Measurements from ENCODE around the gene IGSF10.
"Not testable (repeated sequence)": the region's sequence is repeated elsewhere in the genome, so short reads cannot be mapped to it uniquely, and the experiment has no call there.

Gene IGSF10, protein sequence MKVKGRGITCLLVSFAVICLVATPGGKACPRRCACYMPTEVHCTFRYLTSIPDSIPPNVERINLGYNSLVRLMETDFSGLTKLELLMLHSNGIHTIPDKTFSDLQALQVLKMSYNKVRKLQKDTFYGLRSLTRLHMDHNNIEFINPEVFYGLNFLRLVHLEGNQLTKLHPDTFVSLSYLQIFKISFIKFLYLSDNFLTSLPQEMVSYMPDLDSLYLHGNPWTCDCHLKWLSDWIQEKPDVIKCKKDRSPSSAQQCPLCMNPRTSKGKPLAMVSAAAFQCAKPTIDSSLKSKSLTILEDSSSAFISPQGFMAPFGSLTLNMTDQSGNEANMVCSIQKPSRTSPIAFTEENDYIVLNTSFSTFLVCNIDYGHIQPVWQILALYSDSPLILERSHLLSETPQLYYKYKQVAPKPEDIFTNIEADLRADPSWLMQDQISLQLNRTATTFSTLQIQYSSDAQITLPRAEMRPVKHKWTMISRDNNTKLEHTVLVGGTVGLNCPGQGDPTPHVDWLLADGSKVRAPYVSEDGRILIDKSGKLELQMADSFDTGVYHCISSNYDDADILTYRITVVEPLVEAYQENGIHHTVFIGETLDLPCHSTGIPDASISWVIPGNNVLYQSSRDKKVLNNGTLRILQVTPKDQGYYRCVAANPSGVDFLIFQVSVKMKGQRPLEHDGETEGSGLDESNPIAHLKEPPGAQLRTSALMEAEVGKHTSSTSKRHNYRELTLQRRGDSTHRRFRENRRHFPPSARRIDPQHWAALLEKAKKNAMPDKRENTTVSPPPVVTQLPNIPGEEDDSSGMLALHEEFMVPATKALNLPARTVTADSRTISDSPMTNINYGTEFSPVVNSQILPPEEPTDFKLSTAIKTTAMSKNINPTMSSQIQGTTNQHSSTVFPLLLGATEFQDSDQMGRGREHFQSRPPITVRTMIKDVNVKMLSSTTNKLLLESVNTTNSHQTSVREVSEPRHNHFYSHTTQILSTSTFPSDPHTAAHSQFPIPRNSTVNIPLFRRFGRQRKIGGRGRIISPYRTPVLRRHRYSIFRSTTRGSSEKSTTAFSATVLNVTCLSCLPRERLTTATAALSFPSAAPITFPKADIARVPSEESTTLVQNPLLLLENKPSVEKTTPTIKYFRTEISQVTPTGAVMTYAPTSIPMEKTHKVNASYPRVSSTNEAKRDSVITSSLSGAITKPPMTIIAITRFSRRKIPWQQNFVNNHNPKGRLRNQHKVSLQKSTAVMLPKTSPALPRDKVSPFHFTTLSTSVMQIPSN (N-terminal part only)

DNA sequence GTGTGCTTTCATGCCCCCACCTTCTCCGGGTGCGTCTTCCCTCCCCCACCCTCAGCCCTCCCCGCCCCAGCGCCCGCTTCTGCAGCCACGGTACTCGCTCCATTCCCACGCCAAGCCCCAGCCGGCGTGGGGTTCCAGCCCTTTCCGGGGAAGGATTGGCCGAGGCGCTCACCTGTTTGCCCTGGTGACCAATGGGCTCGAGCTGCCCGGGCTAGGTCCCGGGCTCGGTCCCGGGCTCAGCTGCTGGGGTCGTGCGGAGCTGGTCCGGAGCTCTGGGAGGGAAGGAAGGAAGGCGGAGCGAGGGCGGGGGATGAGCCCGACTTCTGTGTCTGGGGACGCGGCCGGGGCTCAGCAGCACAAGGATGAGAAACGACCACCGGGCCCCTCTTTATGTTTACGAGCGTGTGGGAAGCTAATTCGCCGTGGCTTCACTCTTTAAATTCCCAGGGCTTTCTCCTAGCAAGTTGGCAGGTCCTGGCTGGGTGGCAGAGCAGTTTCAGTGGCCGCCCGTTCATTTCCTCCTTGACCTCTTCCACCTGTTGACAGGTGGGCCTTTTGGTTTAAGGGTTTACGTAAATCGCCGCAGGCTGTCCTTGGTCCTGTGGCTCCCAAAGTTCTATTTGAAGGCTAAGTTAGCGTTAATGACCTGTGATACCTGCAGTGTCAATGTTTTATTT lies at the start of gene IGSF10:
IGSF10 (minus strand) TSS at position 288 of the 677 bp plus-strand sequence. CDS start 2,352 bp downstream, outside the sequence.
- peak; percentile 41 for DNase-seq

DNA sequence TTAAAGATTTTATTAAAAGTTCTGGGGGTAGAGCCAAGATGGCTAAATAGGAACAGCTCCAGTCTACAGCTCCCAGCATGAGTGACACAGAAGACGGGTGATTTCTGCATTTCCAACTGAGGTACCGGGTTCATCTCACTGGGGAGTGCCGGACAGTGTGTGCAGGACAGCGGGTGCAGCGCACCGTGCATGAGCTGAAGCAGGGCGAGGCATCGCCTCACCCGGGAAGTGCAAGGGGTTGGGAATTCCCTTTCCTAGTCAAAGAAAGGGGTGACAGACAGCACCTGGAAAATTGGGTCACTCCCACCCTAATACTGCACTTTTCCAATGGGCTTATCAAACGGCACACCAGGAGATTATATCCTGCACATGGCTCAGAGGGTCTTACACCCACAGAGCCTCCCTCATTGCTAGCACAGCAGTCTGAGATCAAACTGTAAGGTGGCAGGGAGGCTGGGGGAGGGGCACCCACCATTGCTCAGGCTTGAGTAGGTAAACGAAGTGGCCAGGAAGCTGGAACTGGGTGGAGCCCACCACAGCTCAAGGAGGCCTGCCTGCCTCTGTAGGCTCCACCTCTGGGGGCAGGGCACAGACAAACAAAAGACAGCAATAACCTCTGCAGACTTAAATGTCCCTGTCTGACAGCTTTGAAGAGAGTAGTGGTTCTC lies 48.7 kb upstream of the IGSF10 start:
- DNase-seq = not testable (repeated sequence)

DNA sequence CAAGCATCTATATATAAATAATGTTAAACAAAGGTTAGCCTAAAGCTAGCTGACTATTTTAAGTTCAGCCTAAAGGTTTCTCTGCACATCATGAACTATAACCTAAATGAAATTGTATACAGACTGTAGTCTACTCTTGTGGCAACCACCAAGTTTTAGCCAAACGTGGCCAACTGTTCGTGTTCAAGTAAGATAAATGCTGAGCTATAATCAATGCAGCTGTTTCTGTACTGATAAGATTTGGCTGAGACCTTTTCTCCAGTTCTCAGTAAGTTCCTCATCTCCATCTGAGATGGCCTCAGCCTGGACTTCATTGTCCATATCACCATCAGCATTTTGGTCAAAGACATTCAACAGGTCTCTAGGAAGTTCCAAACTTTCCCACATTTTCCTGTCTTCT lies 43.7 kb upstream of the IGSF10 start:
- no peak for DNase-seq

DNA sequence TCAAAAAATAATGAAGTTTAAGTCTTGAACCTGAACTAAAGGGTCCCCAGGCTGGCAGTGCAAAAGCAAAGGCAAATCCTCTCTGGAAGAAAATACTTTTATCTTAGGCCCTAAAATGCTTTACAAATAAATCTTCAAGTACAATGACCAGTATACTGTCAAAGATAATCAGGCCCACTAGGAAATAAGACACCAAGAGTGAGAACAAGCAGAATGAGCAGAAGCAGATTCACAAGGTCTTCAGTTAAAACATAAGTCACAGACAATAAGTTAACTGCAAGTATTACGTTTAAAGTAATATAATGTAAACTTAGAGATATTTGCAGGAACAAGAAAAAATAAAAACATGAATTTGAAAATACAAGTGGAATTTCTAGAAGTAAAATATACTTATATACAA lies 42.2 kb upstream of the IGSF10 start:
- no peak for DNase-seq

DNA sequence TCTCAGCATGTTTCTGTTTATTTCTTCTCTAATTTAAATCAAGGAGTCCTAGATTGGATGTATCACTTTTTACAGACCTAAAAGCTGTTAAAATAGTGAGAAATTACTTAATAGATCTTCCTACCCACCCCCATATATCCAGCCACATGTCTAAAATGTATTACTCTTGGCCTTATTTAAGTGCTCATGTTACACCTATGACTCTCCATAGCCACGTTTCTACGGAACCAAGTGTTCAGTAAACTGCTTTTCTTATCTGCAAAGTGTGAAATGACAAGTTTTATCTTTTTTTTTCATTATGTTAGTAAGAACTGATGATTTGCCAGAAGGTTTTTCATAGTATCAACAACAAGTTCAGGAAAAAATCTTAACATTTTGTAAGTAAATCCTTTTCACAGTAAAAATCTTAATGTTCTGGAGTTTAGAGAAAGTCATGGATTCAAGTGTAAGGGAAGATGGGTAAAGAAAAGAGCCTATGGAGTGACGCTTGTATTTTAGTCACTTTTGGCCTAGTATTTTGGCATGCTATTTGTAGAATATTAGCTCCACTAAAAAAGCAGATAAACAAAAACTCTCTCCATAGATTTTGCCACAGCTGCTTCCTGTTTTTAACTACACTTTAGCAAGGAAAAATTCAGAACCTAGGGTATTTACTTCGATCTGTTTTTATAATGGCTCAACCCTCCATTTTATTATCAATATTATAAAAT lies 41.2 kb upstream of the IGSF10 start:
- no peak for DNase-seq

DNA sequence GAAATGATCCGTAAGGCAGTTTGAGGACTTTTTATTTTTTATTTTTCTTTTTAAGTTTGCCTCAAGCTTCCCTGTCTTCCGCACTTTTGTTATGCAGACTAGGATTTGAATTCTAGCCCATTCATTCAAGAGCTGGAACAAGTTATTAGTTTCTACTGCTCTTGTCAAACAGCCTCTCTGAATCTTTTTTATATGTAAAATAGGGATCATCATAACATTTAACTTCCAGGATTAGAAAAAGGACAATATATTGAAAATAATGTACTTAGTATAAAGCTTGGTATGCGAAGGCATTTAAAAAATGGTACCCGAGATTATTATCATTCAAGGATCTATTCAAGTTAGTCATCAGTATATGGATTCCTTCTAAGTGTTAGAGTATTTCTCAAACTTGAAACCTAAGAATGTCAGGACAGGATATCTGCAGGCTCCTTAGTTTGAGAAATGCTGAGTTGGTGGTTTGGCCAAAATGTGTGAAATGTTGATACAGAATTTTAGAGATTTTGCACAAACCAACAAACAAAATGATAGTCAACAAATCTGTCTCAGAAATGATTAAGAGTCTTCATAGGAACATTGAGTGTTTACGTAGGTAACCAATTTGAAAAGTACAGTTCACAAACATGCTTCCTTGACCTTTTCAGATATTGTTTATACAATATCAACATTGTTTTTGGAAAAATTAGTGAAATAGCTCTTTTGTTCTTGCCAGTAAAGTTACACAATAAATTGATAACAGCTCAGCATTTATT lies 40.5 kb upstream of the IGSF10 start:
- DNase-seq = no peak

DNA sequence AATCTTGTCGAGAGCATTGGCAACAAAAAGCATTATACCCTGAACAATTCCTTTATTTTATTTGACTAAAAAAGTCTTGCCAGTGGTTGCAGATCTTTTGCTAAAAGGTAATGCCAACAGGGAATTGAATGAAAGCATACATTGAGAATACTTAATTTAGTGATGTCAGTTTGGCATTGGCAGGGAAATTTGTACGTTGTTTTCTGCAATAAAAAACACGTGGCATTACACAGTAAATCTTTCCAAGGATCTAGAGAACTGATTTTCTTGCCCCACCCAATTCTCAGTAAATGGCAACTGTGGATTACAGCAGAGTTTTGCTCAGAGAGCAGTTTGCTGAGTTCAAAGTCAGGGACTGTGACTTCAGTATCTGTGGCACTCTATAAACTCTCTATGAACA lies 38.3 kb upstream of the IGSF10 start:
- no peak for DNase-seq

DNA sequence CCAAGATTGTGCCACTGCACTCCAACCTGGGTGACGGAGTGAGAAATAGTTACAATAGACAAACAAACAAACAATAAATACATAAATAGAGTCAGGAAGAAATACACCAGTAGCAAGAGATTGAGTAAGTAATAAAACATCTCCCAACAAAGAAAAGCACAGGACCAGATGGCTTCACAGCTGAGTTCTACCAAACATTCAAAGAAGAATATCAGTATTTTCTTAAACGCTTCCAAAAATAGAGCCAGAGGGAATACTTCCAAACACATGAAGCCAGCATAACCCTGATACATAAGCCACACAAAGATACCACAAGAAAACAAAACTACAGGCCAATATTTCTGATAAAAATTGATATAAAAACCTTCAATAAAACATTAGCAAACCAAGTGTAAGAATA lies 30.7 kb upstream of the IGSF10 start:
- DNase-seq = no peak

DNA sequence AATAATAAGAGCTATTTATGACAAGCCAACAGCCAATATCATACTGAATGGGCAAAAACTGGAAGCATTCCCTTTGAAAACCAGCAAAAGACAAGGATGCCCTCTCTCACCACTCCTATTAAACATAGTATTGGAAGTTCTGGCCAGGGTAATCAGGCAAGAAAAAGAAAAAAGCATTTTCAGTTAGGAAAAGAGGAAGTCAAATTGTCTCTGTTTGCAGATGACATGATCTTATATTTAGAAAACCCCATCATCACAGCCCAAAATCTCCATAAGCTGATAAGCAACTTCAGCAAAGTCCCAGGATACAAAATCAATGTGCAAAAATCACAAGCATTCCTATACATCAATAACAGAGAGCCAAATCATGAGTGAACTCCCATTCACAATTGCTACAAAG lies 27.0 kb upstream of the IGSF10 start:
- DNase-seq = not testable (repeated sequence)

DNA sequence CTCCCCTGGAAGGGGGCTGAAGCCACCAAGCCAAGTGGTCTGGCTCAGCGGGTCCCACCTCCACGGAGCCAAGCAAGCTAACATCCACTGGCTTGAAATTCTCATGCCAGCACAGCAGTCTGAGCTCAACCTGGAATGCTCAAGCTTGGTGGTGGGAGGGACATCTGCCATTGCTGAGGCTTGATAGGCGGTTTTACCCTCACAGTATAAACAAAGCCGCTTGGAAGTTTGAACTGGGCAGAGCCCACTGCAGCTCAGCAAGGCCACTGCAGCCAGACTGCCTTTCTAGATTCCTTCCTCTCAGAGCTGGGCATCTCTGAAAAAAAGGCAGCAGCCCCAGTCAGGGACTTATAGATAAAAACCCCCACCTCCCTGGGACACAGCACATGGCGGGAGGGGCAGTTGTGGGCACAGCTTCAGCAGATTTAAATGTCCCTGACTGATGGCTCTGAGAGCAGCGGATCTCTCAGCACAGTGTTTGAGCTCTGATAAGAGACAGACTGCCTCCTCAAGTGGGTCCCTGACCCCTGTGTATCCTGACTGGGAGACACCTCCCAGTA lies 23.2 kb upstream of the IGSF10 start:
- no peak for DNase-seq

DNA sequence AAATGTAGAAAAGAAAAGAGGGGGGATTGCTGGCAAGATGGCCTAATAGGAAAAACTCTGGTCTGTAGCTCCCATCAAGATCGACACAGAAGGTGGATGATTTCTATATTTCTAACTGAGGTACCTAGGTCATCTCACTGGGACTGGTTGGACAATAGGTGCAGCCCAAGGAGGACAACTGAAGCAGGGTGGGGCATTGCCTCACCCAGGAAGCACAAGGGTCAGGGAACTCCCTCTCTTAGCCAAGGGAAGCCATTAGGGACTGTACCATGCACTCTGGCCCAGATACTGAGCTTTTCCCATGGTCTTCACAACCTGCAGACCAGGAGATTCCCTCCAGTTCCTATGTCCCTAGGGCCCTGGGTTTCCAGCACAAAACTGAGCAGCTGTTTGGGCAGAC lies 22.6 kb upstream of the IGSF10 start:
- no peak for DNase-seq

DNA sequence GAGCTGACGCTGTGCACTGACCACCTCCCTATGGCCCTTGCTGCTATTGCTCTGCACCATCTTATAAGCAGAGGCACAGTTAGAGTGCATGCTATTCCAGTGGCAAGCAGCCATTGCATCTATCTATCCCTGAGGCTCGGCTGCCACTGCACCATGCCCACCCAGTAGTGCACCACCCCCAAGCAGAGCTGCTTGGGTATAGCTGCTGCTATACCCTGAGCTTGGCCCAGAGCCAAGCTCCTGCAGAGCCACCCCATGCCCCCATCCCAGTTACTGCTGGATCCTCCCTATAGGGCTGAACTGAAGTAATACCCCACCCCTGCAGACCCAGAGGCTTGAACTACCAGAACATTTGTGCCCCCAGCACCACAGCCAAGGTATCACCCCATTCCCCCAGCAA lies 19.6 kb upstream of the IGSF10 start:
- no peak for DNase-seq

DNA sequence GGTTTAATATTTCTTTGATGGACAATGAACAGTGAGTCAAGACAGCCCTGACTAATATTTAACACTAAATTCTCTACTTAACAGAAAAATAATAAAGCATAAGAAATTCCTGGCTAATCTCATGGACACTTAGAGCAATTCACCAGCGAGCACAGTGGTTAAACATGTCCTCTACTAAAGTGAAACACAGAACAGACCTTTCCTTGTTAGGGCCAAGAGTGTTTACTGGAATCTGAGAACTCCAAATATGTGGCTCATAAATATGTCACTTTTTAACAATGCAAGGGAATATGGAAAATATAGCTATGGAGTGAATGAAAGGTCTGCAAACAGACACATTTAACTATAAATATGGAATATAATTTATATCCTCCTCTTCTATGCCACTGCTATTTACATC lies 18.6 kb upstream of the IGSF10 start:
- DNase-seq = peak; percentile 25

DNA sequence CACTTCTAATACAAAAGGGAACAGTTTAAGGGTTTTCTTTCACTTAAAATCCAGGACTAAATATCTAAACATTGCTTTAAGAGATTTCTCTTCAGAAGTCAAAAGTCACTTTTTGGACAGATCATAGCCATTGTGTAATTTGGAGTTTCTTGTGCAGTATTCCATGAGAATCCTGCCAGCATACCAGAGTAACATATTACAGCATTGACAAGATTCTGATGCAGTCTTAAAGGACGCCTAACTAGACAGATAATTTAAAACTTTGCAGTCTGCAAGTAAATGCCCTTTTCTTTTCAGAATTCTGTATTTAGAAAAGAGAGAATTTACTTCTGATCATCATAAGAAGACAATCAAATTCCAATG lies 17.5 kb upstream of the IGSF10 start:
- DNase-seq = no peak

DNA sequence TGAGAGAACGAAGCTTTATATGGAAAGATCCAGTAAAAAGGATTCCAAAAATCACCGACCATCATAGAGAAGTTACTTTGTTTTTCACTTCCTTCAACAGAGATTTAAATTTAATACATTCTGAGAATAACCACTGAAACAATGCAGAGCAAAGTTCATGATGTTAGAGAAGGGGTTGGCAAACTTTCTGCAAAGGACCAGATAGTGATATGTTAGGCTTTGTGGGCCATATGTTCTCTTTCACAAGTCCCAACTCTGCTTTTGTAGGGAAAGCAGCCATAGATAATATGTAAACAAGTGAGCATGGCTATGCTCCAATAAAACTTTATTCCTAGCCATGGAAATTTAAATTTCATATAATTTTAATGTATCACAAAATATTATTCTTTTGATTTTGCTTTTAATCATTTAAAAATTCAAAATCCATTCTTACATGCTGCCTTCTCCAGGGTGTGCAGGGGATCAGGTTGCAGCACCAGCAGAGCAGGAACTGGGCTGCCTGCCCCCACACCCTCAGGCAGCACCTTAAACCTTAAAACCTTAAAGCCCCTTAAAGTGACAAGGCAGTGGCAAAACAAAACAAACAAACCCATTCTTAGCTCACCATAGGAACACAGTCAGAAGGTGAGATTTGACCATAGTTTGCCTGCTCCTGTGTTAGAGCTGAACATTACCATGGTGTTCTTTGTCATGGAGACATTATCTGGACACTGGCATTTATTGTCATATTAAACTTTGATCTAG lies 16.9 kb upstream of the IGSF10 start:
- DNase-seq = no peak

DNA sequence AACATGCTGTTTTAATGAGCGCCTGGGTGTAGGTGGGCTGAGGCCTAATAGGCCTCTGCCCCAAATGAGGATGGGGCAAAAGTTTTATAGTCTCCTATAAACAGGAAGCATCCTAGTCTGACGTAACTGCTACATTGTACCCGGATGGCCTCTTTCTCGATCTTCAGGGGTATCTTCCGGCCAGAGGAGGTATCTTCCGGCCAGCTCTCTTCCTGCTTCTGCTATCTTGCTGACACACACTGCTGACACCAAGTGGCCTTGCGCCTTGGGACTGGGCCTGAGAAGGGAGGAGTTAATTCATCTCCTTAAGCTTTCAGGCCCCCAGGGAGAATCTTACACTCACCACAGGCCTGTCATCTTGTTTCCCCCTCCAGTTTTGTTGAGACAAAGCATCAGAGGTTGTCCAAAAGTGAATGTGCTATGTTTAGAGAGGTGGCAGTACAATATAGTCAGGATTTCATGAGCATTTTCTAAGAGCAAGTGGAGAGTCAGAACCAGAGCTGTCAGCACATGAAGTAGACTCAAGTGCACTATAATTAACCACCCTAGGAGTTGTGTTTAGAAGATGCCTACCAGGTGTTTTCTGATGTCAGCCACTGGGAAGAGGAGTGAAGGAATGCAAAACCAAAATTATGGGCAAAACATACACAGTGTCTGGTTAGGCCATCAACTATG lies 15.6 kb upstream of the IGSF10 start:
- DNase-seq = no peak

DNA sequence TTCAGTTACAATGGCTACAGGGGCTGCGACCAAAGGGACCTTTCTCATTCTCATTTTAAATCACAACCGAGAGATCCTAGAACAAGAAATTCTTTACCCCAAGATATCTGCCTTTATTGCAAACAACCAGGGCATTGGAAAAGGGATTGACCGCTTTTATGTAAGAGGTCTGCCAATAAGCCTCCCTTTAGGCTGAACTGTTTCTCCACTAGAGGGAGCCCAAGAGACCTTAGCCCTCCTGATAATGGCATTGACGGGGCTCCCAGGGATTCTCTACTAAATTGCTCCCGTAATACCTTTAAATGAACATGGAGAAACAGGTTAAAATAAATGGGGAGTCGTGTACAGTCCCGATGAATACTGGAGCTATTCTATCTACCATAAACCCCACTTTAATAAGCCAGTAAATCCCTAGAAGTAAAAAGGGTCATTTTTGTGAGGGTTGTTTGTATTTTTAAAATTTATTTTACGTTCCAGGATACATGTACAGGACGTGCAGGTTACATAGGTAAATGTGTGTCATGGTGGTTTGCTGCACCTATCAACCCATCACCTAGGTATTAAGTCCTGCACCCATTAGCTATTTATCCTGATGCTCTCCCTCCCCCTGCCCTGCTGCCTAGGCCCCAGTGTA lies 7.5 kb upstream of the IGSF10 start:
- peak; percentile 85 for DNase-seq

DNA sequence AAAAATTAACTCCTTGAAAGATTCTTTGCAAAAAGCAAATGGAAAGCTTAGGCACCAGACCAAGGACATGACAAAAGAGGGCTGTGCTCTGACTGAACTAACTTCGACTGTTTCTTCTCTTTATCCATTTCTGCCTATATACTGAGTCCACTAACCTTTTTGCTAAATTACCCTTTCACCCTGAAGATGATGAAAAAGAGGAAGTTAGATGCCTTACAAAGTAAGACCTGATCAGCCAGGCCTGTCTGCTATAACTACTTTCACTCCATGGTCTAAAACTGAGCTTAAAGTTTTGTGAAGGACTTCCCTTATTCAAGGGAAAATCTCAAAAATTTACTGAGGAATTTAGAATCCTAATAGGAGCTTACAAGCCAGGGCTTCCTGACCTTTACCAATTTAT lies 6.2 kb upstream of the IGSF10 start:
- no peak for DNase-seq

DNA sequence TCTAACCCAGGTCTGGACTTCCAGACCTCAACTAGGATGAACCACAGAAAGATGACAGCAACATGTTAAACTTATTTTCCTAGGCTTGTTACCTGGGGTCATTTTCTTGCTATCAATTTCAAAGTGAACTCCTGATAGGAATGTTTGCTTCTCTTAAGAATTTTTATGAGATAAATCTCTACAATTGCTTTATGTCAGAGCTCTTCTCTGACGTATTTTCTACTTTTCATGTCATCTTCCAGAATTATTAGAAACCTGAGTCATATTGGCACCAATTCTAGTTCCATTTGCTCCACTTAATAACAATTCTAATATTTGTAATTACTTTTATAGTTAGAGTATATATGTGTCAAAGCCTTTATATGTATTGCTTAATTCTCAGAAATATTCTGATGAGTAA lies 2.1 kb upstream of the IGSF10 start:
- DNase-seq = no peak

Data from NCI-H526 treated with DMSO at 0.1 percent for 48 hours (cell line).